HTR-8/SVneo (cell line): Measurements from ENCODE around the gene C19orf81.
A peak's percentile ranks its signal among the peaks of the same experiment; 100 is the strongest.
"Not testable (repeated sequence)": the region's sequence is repeated elsewhere in the genome, so short reads cannot be mapped to it uniquely, and the experiment has no call there.

Experiments
- DNase-seq: peaks from one replicate; pipeline ENCODE4 v3.0.0; 2011; ENCODE audit warnings: low spot score, mixed read lengths; ENCODE audit not compliant: insufficient read length
- FAIRE-seq: peaks from 2 replicates; lab custom pipeline; 2011; peaks lifted over from hg19 to GRCh38; lab: Jason Lieb, UNC

Gene C19orf81

DNA sequence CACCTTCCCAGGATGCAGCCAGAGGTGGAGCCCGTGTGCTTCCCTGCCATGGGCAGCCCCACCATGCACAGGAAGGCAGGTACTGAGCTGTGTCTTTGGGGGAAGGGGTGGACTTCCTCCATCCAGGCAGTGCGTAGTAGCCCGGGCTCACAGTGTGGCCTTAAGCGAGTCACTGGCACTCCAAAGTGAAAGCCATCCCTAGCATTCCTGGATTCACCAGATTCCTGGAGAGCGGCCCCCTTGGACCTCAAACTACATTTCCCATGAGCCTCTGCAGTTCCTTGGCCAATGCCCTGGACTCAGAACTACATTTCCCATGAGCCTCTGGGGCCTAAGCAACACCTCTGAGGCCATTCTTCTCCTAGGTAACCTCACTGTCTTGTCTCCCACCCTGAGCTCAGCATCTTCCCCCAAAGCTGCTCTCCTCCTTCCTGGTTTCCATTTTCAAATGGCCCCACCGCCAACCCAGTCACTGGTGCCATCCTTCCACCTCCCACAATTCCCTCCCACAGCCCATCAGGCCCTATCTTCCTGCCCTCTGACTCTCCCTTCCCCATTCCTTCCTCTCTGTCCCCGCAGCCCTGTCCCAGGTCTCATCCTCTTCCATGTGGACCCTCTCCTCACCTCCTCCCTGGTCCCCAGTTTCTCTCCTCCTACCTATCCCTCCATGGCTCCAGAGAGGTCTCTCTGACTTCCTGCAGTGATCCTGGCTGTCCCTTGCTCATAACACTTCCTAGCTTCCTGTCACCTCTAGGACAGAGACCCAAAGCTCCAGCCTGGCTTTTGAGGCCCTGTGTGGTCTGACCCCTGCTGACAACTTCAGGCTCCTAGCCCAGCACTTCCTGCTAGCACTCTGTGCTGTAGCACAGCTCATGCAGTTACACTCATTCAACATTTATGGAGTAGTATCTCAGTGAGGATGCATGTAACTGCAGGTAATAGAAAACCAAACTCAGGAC lies at the start of gene C19orf81:
TSS of gene C19orf81 (plus strand) at position 13 of the 959 bp plus-strand sequence. CDS start at position 13, 0 bp downstream.
- FAIRE-seq = peak; percentile 26

DNA sequence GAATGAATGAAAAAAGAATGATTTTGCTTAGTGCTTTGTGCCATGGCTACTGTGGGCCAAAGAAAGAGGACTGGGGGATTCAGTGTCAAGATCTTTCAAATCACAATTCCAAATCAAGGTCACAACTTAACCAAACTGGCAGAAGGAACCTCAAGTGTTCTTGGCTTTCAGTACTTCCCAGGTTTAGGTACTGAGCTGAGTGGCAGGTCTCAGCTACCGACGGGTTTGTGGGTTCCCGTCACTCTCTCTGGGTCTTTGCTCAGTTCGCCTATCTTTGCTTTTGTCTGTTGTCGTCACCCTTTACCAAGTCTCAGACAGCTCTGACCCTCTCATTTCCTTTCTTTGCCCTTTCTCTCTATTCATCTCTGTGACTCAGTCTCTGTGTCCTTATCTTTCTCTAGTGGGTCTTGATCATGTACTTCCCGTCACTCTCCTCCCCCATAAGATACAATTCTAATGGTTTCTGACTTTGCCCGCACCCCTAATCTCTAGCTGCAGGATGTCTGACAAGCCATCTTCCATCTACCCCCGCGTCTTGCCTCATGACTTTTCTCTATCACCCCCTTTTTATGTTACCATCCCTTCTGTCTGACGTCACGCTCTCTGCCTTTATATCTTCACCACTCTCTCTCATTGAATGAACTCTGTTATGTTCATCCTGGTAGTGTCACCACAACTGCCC lies 47.7 kb upstream of the C19orf81 start:
- no peak for DNase-seq
- no peak for FAIRE-seq

More for the DNA sequence above, at the start of gene C19orf81:
- DNase-seq = peak; percentile 55

DNA sequence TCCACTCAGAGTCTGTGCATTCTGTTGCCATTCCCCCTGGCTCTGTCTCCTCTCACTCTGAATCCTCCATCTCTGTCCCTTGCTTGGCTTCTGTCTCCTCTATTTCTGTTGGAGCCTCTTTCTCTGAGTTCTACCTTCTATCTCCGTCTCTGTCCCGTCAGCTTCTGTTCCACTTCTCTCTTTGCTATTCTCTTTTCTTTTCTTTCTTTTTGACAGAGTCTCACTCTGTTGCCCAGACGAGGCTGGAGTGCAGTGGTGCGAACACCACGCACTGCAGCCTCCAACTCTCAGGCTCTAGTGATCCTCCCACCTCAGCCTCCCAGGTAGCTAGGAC lies 47.2 kb upstream of the C19orf81 start:
- FAIRE-seq (no peak), DNase-seq (no peak)

DNA sequence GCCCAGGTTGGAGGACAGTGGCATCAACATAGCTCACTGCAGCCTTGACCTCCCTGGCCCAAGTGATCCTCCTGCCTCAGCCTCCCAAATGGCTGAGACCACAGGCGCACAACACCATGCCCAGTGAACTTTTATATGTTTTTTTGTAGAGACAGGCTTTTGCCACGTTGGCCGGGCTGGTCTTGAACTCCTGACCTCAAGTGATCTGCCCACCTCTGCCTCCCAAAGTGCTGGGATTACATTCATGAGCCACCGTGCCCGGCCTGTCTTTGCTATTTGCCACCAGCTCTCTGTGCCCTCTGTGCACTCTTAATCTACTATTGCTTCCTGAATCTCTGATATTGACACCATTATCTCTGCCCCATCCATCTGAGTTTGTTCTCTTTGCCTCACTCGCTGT lies 46.7 kb upstream of the C19orf81 start:
- DNase-seq = no peak
- FAIRE-seq = no peak

DNA sequence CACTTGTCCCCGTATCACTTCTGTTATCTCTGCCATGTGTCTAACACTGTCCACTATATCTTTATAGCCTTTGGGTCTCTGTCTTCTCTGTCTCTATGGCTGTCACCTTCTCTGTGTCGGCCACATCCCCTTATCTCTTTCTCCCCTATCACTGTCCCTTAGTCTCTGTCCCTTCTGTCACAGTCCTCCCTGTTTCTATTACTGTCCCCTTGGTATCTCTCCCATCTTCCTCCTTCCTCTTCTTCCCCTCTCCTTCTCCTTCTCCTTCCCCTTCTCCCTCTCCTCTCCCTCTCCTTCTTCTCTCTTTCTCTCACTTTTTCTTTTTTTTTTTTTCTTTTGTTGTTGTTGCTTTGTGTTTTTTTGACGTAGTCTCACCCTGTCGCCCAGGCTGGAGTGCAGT lies 46.3 kb upstream of the C19orf81 start:
- FAIRE-seq (no peak), DNase-seq (no peak)

DNA sequence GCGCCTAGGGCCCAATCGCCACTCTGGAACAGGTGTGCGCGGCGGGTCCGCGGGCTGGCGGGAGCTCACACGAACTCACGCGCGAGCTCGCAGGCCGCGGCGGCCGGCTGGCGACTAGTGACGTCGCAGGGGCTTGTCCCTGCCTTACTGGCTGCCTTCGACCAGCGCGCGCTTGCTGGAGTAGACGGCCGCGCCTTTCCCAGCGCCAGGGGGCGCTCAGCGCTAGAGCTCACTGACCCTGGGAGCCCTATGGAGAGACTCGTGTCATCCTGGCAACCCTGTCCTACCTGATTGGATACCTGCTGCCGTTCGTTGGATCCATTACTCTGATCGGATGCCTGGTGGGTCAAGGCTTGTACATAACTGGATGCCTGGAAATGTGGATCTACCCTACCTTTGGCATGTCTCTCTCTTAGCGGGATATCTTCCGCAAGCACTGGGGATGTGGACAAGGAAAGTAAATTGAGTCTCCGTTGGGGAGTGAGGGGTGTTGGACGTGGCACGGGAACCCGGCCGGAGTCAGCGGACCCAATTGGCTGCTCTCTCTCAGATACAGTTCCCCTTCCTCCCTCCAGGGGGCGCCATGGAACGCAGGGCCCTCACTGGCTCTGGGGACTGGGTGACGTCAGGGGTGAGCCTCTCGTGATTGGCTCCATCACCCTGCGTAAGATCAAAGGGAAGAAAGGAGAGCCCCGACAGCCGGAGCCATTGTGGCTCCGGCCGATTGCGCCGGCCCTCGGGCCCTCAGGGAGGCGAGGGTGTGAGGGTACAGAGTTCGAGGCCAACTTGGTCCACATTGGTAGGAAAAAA lies 44.8 kb upstream of the C19orf81 start:
- DNase-seq, FAIRE-seq: not testable (repeated sequence)

DNA sequence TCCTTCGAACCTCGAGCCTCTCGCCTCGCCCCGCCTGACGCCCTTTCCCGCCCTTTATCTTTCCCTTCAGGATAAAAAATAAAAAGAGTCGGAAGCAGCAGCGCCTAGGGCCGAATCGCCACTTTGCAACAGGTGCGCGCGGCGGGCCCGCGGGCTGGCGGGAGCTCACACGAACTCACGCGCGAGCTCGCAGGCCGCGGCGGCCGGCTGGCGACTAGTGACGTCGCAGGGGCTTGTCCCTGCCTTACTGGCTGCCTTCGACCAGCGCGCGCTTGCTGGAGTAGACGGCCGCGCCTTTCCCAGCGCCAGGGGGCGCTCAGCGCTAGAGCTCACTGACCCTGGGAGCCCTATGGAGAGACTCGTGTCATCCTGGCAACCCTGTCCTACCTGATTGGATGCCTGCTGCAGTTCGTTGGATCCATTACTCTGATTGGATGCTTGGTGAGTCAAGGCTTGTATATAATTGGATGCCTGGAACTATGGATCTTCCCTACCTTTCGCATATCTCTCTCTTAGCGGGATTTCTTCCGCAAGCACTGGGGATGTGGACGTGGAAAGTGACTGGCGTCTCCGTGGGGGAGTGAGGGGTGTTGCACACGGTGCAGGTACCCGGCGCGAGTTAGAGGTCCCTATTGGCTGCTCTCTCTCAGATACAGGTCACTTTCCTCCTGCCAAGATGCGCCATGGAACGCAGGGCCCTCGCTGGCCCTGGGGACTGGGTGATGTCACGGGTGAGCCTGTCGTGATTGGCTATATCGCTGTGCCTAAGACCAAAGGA lies 43.0 kb upstream of the C19orf81 start:
- not testable (repeated sequence) for DNase-seq, FAIRE-seq

DNA sequence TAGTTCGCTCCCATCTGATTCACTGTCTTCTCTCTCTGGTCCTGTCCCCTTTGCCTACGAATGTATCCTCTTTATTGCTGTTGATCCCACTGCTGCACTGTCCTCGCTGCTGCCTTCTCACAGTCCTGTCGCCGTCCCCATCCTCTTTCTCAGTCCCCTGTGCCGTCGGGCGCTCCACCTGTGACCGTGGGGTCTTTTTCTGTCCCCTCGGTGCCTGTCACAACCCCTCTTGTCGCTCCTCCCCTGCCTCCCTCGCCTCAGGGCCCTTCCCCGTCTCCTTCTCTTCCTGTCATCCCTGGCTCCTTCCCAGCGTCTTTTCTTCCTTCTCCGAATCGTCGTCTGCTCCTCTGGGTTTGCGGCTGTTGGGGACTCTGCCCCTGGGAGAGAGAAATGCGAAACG lies 41.9 kb upstream of the C19orf81 start:
- DNase-seq (no peak), FAIRE-seq (no peak)

DNA sequence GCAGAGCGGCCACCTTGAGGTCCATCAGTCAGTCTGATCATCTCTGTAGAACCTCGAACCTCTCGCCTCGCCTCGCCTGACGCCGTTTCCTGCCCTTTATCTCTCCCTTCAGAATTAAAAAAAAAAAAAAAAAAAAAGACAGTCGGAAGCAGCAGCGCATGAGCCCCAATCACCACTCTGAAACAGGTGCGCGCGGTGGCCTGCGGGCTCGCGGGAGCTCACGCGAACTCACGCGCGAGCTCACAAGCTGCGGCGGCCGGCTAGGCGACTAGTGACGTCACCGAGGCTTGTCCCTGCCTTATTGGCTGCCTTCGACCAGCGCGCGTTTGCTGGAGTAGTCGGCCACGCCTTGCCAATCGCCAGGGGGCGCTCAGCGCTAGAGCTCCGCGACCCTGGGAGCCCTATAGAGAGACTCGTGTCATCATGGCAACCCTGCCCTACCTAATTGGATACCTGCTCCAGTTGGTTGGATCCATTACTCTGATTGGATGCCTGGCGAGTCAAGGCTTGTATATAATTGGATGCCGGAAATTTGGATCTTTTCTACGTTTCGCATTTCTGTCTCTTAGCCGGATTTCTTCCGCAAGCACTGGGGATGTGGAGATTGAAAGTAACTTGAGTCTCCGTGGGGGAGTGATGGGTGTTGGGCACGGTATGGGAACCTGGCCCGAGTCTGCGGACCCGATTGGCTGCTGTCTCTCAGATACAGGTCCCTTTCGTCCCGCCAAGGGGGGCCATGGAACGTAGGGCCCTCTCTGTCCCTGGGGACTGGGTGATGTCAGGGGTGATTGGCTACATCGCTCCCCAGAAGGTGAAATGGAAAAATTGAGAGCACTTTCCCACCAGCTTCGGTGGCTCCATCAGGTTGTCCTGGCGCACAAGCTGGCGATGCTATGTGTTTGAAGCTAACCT lies 41.1 kb upstream of the C19orf81 start:
- DNase-seq = peak; percentile 84
- FAIRE-seq = peak; percentile 63

DNA sequence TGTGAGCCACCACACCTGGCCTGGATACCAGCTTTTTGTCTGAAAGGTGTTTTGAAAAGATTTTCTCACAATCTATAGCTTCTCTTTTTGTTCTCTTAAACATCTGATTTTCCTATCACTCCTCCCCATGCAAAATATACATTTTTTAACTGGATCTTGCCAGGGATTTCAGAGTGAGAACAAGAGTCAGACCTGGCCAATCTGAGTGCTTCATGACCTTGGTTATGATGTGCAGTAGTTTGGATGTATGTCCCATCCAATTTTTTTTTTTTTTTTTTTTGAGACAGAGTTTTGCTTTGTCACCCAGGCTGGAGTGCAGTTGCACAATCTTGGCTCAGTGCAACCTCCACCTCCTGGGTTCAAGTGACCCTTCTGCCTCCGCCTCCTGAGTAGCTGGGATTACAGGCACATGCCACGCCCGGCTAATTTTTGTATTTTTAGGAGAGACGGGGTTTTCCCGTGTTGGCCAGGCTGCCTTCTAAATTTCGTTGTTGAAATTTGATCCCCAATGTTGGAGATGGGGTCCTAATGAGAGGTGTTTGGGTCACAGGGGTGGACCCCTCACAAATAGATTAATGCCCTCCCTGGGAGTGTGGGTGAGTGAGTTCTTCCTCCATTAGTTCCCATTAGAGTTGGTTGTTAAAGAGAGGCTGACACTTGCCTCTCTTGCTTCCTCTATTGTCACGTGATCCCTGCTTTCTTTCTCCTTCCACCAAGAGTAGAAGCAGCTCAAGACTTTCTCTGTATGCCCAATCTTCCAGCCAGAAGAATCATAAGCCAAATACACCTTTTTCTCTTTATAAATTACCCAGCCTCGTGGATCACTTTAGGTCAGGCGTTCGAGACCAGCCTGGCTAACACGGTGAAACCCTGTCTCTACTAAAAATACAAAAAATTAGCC lies 36.5 kb upstream of the C19orf81 start:
- not testable (repeated sequence) for DNase-seq, FAIRE-seq

DNA sequence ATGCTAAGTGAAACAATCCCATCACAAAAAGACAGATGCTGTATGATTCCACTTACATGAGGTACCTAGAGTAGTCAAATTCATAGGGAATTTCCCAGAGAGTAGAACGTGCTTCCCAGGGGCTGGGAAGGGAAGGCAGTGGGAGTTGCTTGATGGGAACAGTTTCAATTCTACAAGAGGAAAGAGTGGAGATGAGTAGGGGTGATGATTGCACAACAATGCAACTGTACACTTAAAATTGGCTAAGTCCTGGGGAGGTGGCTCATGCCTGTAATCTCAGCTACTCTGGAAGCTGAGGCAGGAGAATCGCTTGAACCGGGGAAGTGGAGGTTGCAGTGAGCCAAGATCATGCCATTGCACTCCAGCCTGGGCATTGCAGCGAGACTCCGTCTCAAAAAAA lies 30.9 kb upstream of the C19orf81 start:
- not testable (repeated sequence) for FAIRE-seq, DNase-seq

DNA sequence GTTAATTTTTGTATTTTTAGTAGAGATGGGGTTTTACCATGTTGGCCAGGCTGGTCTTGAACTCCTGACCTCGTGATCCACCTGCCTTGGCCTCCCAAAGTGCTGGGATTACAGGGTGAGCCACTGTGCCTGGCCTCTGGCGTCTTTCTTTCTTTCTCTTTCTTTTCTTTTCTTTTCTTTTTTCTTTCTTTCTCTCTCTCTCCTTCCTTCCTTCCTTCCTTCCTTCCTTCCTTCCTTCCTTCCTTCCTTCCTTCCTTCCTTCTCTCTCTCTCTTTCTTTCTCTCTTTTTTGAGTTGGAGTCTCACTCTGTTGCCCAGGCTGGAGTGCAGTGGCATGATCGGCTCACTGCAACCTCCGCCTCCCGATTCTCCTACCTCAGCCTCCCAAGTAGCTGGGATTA lies 30.1 kb upstream of the C19orf81 start:
- FAIRE-seq, DNase-seq: not testable (repeated sequence)

DNA sequence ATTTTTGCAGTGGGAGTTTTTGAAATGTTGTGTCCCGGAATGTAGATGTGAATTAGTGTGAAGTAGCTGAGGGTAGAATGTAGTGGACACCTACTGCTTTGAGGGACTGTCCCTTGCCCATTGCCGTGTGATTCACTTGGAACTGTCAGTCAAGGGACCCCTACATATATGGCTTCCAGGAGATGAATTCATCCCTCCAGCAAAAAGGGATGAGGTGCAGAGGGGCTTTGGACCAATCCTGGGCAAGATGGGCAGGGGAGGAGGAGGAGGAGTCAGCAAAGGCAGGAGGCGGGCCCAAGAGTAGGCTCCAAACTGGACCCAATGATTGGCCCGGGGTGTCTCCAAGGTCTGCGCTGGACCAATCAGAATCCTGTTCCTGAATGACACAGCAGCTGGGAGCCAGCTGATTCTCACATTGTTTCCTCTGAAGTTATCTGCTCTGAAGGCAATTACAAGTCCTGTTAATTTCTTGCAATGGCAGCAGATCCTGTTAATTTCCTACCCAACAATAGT lies 28.8 kb upstream of the C19orf81 start:
- not testable (repeated sequence) for DNase-seq

DNA sequence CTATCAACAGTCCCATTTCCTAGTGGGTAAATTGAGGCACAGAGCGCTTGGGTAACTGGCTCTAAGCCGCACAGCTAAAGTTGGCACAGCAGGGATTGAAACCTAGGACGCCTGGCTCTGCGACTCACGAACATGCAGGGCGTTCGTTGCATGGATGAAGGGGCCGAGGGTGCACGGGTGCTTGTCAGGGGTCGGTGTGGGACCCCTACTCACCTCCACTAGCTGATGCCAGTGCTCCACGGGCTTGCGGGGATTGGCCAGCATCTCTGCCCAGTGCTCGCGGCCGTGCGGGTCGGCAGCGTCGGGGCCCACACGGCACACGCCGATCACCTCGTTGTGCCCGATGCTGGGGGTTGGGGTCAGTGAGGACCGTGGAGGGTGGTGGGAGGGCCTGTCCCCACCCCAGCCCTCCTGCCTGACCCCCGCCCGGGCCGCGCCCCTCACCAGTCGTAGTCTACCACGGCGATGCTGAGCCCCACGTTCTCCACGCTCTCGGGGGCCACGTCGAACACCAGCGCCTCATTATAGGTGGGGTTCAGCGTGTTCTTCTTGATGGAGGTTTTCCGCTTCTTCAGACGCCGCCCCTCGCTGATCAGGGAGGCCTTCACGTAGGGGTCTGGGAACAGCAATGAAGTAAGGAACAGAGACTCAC lies 24.2 kb upstream of the C19orf81 start:
- FAIRE-seq = no peak
- DNase-seq = no peak

More for the DNA sequence above, 28.8 kb upstream of the C19orf81 start:
- not testable (repeated sequence) for FAIRE-seq

DNA sequence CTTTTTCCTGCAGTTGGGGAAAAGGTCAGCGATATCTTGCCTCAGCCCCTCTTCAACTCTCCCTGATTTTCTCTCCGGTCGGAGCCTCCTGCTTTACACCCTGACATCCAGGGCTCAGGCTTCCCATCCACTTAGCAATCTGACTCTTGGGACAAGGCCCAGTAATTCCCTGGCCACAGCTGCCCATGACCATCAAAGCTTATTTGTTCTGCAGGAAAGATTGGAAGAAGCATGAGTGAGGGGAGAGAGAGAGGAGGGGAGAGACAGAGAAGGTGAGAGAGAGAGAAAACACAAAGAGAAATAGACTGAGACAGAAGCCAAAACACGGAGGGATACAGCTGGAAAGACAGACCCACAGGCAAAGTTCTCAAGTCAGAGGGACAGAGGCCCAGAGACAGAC lies 23.2 kb upstream of the C19orf81 start:
- DNase-seq (no peak), FAIRE-seq (no peak)

DNA sequence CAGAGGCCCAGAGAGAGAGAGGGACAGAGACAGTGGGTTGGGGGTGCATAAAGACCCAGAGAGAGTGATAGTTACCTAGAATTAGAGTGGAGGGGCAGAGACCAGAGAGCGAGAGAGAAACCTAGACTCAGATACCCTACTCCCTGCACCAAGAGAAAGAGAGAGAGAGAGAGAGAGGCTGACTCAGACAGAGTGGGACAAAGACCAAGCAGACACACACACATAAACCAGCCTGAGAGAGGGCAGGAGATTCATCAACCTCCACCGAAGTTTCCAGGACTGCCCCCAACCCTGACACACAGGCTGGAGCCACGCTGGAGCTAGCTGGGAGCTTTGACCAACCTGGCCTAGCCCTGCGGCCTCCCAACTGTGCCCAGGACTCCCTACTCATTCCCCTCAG lies 22.4 kb upstream of the C19orf81 start:
- no peak for DNase-seq

DNA sequence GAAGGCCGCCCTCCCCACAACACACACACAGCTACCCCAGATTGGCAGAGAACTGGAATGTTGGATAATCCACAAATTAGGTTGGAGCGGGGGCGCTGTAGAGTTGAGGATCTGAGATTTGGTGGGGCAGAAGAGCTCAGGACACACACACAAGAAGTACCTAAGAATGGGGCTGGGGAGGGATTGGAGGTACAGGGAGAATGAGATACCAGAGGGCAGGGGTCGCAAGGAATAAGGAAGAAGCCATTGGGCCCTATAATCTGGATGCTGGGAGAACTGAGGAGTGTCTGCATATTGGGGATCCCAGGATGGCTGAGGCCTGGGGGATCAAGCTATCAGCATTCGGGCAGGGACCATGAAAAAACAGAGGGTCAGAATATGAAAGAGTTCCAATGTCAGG lies 21.1 kb upstream of the C19orf81 start:
- DNase-seq (no peak), FAIRE-seq (no peak)

More for the DNA sequence above, 22.4 kb upstream of the C19orf81 start:
- FAIRE-seq = no peak
